Fibroblast of lung (primary cell): Measurements from ENCODE around the gene DNAH3. TPM values are rescaled to one million over a fixed set of nuclear protein-coding genes. Genes with fewer than 3 reads are reported as not detected.

Source experiments
- DNase-seq, 2 donors: peaks; one replicate each; pipeline versions ENCODE4 v3.0.0 to v3.0.0-alpha.2; 2010; ENCODE audit warnings: low read depth in 2 of 2
- H2AFZ ChIP-seq: 2 replicates; pipeline ENCODE4 v1.5.1; 2012; ENCODE audit warnings: low read length, control low read depth, inconsistent platforms
- H3K27ac ChIP-seq: 2 replicates; pipeline ENCODE4 v1.5.1; 2011; ENCODE audit warnings: low read length, control low read depth; ENCODE audit not compliant: insufficient read depth
- H3K27me3 ChIP-seq: 2 replicates; pipeline ENCODE4 v1.5.1; 2011; ENCODE audit warnings: mild to moderate bottlenecking, low read length; ENCODE audit not compliant: control insufficient read depth, insufficient read depth
- H3K36me3 ChIP-seq: 2 replicates; pipeline ENCODE4 v1.5.1; 2011; ENCODE audit warnings: low read length; ENCODE audit not compliant: control insufficient read depth, insufficient read depth
- H3K4me1 ChIP-seq: 2 replicates; pipeline ENCODE4 v1.5.1; 2011; ENCODE audit warnings: low read length; ENCODE audit not compliant: control insufficient read depth, insufficient read depth; ENCODE audit errors: extremely low read depth
- H3K4me2 ChIP-seq: 2 replicates; pipeline ENCODE4 v1.5.1; 2011; ENCODE audit warnings: low read length, control low read depth; ENCODE audit not compliant: insufficient read depth; ENCODE audit errors: extremely low read depth
- H3K4me3 ChIP-seq, 4 experiments: fragments of 200-600 bp in 1 of 4; sonication (generic) in 1 of 4; replicated peaks in 1 of 4; 2 replicates each; pipeline ENCODE4 v1.5.1; 2011 to 2016; ENCODE audit warnings: low read length in 4 of 4, low read depth in 3 of 4, mild to moderate bottlenecking in 3 of 4, control low read depth in 2 of 4, inconsistent platforms in 1 of 4, mixed read lengths in 1 of 4; ENCODE audit not compliant: insufficient read depth in 1 of 4; ENCODE audit errors: control extremely low read depth in 1 of 4
- H3K79me2 ChIP-seq: 2 replicates; pipeline ENCODE4 v1.5.1; 2012; ENCODE audit warnings: mild to moderate bottlenecking, low read length, inconsistent platforms; ENCODE audit not compliant: control insufficient read depth, insufficient read depth
- H3K9ac ChIP-seq: 2 replicates; pipeline ENCODE4 v1.5.1; 2011; ENCODE audit warnings: mild to moderate bottlenecking, low read length, control low read depth; ENCODE audit not compliant: insufficient read depth
- H3K9me3 ChIP-seq: 2 replicates; pipeline ENCODE4 v1.5.1; 2012; ENCODE audit warnings: low read depth, low read length; ENCODE audit not compliant: control insufficient read depth, insufficient read depth
- H4K20me1 ChIP-seq: 2 replicates; pipeline ENCODE4 v1.5.1; 2011; ENCODE audit warnings: low read length; ENCODE audit not compliant: control insufficient read depth, insufficient read depth; ENCODE audit errors: extremely low read depth
- EZH2 ChIP-seq: IDR thresholded peaks from 2 replicates; pipeline ENCODE4 v1.5.1; 2012; ENCODE audit warnings: low read length, control low read depth, mild to moderate bottlenecking; ENCODE audit errors: missing control alignments
- polyA plus RNA-seq, 2 donors: library from polyadenylated mRNA; depleted of rRNA in 1 of 2; stranded (reverse) in 1 of 2; unstranded in 1 of 2; fragments of >200 nt; gene quantifications; 2 replicates each; pipeline ENCODE4 v1.2.1, GENCODE V29; 2011 to 2012; ENCODE audit warnings: missing spikeins in 1 of 2
- total RNA-seq: library from RNA; depleted of rRNA; stranded (reverse); fragments of >200 nt; gene quantifications from 2 replicates; pipeline ENCODE4 v1.2.1, GENCODE V29; 2014
- TF ChIP-seq, protein P1 (sequence below), 2 donors: IDR thresholded peaks in 1 of 2; conservative IDR thresholded peaks in 1 of 2; 1 replicate in 1 of 2; 2 replicates in 1 of 2; pipeline ENCODE4 v1.5.1; 2011 to 2012; ENCODE audit warnings: low read length in 2 of 2, control low read depth in 1 of 2, inconsistent platforms in 1 of 2, low read depth in 1 of 2, mild to moderate bottlenecking in 1 of 2

DNAH3 gene
- total and polyA plus RNA-seq, 2 donors (not counting 1 experiment from before 2014, with no cell fraction given): not detected

DNA sequence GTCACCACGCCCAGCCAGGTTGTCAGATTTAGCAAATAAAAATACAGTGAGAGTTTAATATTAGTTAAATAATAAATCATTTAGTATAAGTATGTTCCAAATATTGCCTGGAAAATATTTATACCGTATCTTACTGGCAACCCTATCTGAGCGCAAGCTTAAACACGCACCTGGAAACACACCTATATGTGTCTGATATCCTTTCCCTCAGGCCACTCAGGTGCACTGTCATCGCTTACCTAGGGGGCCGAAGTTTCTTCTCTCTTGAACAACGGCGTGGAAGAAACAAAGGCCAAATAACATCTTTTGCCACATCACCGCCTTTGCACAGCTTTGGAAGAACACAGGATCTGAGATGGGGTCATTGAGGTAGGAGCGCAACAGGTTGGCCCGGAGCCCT is 196.1 kb downstream of the DNAH3 start:
- Histone ChIP-seq H3K27me3 (no peaks in the 10 kb centered on the region), H2AFZ (no peak overlapping the region), H3K36me3 (no peaks in the 10 kb centered on the region), H3K4me1 (no peaks in the 10 kb centered on the region), H3K9me3 (no peaks in the 10 kb centered on the region), H3K9ac (no peak overlapping the region), H4K20me1 (no peaks in the 10 kb centered on the region), H3K27ac (no peak overlapping the region), H3K79me2 (no peaks in the 10 kb centered on the region), H3K4me3 (no peak overlapping the region), H3K4me2 (no peak overlapping the region)
- TF ChIP-seq, protein P1, sequence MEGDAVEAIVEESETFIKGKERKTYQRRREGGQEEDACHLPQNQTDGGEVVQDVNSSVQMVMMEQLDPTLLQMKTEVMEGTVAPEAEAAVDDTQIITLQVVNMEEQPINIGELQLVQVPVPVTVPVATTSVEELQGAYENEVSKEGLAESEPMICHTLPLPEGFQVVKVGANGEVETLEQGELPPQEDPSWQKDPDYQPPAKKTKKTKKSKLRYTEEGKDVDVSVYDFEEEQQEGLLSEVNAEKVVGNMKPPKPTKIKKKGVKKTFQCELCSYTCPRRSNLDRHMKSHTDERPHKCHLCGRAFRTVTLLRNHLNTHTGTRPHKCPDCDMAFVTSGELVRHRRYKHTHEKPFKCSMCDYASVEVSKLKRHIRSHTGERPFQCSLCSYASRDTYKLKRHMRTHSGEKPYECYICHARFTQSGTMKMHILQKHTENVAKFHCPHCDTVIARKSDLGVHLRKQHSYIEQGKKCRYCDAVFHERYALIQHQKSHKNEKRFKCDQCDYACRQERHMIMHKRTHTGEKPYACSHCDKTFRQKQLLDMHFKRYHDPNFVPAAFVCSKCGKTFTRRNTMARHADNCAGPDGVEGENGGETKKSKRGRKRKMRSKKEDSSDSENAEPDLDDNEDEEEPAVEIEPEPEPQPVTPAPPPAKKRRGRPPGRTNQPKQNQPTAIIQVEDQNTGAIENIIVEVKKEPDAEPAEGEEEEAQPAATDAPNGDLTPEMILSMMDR (conservative IDR thresholded peaks at IDR 0.05 in 1 of 2, IDR thresholded peaks at IDR 0.05 in 1 of 2; ENCODE audit: low read depth in 1 of 2, low read length in 2 of 2): no peak
- no peak for TF ChIP-seq EZH2
- DNase-seq: no peak

DNA sequence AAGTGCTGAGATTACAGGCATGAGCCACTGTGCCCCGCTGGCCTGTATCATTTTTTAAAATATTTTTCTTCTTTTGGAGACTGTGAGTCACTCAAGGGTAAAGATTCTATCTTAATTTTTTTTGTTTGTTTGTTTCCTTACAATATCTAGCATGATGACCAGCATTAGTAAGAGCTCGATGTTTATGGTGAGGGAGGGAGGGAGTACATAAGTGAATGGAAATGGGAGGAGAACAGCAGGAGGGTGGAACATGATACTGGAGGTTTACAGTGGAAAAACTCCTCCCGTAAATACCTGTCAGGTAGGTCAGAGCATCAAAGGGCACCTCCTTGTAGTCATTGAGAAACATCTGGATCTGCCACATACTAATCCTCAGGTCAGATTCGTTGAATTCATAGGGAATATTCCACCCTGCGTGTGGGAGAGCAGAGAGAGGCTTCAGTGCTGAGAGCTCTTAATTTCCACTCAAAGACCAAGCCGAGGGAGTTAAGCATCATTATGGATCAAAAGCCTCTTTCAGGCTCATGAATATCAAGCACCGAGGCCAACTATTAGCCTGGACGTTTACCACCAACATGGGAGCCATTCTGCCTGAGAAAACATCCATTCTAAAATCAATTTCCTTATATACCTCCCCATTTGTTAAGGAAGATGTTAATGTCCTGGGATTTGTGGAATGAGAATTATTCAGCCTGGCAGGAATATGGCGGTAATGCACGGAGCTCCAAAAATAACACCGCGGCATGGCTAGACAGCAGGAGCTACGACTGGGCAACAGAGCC is 198.3 kb downstream of the DNAH3 start:
- Histone ChIP-seq H3K4me3 (no peak overlapping the region), H3K79me2 (no peaks in the 10 kb centered on the region), H3K27ac (no peak overlapping the region), H3K27me3 (no peaks in the 10 kb centered on the region), H3K4me2 (no peak overlapping the region), H3K9me3 (no peaks in the 10 kb centered on the region), H2AFZ (no peak overlapping the region), H3K4me1 (no peaks in the 10 kb centered on the region), H3K9ac (no peak overlapping the region), H3K36me3 (no peaks in the 10 kb centered on the region), H4K20me1 (no peaks in the 10 kb centered on the region)
- no peak for DNase-seq
- TF ChIP-seq EZH2: no peak
- TF ChIP-seq, protein P1 (conservative IDR thresholded peaks at IDR 0.05 in 1 of 2, IDR thresholded peaks at IDR 0.05 in 1 of 2; ENCODE audit: low read depth in 1 of 2, low read length in 2 of 2): no peak

DNA sequence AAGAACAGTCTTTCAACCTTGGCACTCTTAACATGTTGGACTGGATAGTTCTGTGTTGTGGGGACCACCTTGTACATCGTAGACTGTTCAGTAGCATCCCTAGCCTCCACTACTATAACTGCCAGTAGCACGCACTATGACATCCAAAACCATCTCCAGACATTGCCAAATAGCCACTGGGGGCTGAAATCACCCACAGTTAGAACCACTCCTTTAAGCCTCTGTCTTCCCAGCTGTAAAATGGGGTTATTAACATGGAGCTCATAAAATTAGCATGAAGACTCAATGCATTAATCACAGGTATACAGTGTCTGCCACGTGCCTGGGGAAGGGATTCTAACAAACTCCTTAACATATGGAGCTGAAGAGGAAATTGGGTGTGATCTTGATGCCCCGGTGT is 200.4 kb downstream of the DNAH3 start:
- no peaks in the 10 kb centered on the region for H3K4me1 ChIP-seq
- no peaks in the 10 kb centered on the region for H3K9me3 ChIP-seq
- no peak overlapping the region for H3K27ac ChIP-seq
- H3K27me3 ChIP-seq: no peaks in the 10 kb centered on the region
- no peaks in the 10 kb centered on the region for H3K36me3 ChIP-seq
- H3K4me2 ChIP-seq: no peak overlapping the region
- H3K9ac ChIP-seq: no peak overlapping the region
- no peaks in the 10 kb centered on the region for H4K20me1 ChIP-seq
- no peak for DNase-seq
- H3K4me3 ChIP-seq: no peak overlapping the region
- H3K79me2 ChIP-seq: no peaks in the 10 kb centered on the region
- H2AFZ ChIP-seq: no peak overlapping the region
- no peak for TF ChIP-seq EZH2
- TF ChIP-seq, protein P1 (conservative IDR thresholded peaks at IDR 0.05 in 1 of 2, IDR thresholded peaks at IDR 0.05 in 1 of 2; ENCODE audit: low read depth in 1 of 2, low read length in 2 of 2): no peak
